ENCODE data around the gene SNED1. TPM values are rescaled to one million over a fixed set of nuclear protein-coding genes. Genes with fewer than 3 reads are reported as not detected.

Gene SNED1
- polyA plus RNA-seq, 2 of the 4 experiments (the other 2 are of a cell fraction): 0.15 to 0.21 TPM

DNA sequence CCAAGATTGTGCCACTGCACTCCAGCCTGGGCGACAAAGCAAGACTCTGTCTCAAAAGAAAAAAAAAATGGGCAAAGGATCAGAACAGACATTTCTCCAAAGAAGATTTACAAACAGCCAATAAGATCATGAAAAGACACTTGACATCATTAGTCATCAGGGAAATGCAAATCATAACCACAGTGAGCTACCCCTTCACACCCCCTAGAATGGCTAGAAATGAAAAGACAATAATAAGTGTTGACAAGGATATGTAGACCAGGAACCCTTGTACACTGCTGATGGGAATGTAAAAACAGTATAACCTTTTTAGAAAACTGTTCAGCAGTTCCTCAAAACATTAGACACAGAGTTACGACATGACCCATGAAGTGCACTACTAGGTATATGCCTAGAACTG lies 122.0 kb downstream of the SNED1 start:
- H3K4me1 ChIP-seq: no peaks in the 10 kb centered on the region
- ChIA-PET CTCF (interaction anchor here (0.7 kb wide), 1 partner anchor 656 kb away, joined by 4 read pairs; the partner anchor contains the start of gene GAL3ST2), POLR2A (no interaction called here)
- H3K9me3 ChIP-seq: no peaks in the 10 kb centered on the region
- no peak overlapping the region for H3K27ac ChIP-seq
- TF ChIP-seq POLR2A (IDR thresholded peaks at IDR 0.05; ENCODE audit: low read length) (no peak), EHMT2 (IDR thresholded peaks at IDR 0.05; ENCODE audit: low read depth) (no peak), NR3C1 (IDR thresholded peaks at IDR 0.05) (no peak), FOSB (CRISPR knock-in tag; IDR thresholded peaks at IDR 0.05) (no peak), RFX5 (IDR thresholded peaks at IDR 0.05) (no peak)
- TF ChIP-seq, protein P1, sequence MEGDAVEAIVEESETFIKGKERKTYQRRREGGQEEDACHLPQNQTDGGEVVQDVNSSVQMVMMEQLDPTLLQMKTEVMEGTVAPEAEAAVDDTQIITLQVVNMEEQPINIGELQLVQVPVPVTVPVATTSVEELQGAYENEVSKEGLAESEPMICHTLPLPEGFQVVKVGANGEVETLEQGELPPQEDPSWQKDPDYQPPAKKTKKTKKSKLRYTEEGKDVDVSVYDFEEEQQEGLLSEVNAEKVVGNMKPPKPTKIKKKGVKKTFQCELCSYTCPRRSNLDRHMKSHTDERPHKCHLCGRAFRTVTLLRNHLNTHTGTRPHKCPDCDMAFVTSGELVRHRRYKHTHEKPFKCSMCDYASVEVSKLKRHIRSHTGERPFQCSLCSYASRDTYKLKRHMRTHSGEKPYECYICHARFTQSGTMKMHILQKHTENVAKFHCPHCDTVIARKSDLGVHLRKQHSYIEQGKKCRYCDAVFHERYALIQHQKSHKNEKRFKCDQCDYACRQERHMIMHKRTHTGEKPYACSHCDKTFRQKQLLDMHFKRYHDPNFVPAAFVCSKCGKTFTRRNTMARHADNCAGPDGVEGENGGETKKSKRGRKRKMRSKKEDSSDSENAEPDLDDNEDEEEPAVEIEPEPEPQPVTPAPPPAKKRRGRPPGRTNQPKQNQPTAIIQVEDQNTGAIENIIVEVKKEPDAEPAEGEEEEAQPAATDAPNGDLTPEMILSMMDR (IDR thresholded peaks at IDR 0.05): no peak
- TF ChIP-seq, protein P2, sequence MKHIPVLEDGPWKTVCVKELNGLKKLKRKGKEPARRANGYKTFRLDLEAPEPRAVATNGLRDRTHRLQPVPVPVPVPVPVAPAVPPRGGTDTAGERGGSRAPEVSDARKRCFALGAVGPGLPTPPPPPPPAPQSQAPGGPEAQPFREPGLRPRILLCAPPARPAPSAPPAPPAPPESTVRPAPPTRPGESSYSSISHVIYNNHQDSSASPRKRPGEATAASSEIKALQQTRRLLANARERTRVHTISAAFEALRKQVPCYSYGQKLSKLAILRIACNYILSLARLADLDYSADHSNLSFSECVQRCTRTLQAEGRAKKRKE (CRISPR knock-in tag; IDR thresholded peaks at IDR 0.05; ENCODE audit: low read depth): no peak
- FAIRE-seq (no peak), DNase-seq (ENCODE audit: low read depth in 1 of 2, low spot score in 1 of 2) (no peak), ATAC-seq (no peak)
- no peak overlapping the region for H3K4me2 ChIP-seq
- 90% methylated on average over 2 of the region's 2 CpGs for WGBS (ENCODE audit: missing lambda C conversion rate)
- H3K4me3 ChIP-seq: no peak overlapping the region

DNA sequence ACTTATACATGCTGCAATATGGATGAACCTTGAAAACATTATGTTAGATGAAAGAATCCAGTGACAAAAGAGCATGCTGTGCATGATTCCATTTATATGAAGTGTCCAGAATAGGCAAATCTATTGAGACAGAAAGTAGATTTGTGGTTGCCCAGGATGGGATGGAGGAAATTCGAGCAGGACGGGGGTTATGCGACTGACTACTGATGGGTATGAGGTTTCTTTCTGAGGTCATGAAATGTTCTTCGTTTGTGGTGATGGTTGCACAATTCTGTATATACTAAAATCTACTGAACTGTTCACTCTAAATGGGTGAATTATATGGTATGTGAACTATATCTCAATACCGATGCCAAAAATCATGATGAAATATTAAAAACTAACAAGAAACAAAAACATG lies 122.6 kb downstream of the SNED1 start:
- H3K27ac ChIP-seq: no peak overlapping the region
- WGBS (ENCODE audit: missing lambda C conversion rate): 79% methylated on average over 5 of the region's 5 CpGs
- H3K4me2 ChIP-seq: no peak overlapping the region
- DNase-seq (ENCODE audit: low read depth in 1 of 2, low spot score in 1 of 2) (no peak), FAIRE-seq (no peak), ATAC-seq (no peak)
- TF ChIP-seq ZNF302 (CRISPR knock-in tag; IDR thresholded peaks at IDR 0.05) (no peak), HEYL (CRISPR knock-in tag; IDR thresholded peaks at IDR 0.05) (no peak), RCOR1 (IDR thresholded peaks at IDR 0.05; ENCODE audit: low read depth, low read length) (no peak), POLR2A (IDR thresholded peaks at IDR 0.05; ENCODE audit: low read length) (no peak), FOSB (CRISPR knock-in tag; IDR thresholded peaks at IDR 0.05) (no peak)
- TF ChIP-seq, protein P3, sequence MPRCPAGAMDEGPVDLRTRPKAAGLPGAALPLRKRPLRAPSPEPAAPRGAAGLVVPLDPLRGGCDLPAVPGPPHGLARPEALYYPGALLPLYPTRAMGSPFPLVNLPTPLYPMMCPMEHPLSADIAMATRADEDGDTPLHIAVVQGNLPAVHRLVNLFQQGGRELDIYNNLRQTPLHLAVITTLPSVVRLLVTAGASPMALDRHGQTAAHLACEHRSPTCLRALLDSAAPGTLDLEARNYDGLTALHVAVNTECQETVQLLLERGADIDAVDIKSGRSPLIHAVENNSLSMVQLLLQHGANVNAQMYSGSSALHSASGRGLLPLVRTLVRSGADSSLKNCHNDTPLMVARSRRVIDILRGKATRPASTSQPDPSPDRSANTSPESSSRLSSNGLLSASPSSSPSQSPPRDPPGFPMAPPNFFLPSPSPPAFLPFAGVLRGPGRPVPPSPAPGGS (IDR thresholded peaks at IDR 0.05): no peak
- no peaks in the 10 kb centered on the region for H3K9me3 ChIP-seq
- POLR2A ChIA-PET: no interaction called here
- CTCF ChIA-PET: interaction anchor here (0.7 kb wide), 1 partner anchor 655 kb away, joined by 4 read pairs; the partner anchor contains the start of gene GAL3ST2
- no peaks in the 10 kb centered on the region for H3K4me1 ChIP-seq
- no peak overlapping the region for H3K4me3 ChIP-seq

DNA sequence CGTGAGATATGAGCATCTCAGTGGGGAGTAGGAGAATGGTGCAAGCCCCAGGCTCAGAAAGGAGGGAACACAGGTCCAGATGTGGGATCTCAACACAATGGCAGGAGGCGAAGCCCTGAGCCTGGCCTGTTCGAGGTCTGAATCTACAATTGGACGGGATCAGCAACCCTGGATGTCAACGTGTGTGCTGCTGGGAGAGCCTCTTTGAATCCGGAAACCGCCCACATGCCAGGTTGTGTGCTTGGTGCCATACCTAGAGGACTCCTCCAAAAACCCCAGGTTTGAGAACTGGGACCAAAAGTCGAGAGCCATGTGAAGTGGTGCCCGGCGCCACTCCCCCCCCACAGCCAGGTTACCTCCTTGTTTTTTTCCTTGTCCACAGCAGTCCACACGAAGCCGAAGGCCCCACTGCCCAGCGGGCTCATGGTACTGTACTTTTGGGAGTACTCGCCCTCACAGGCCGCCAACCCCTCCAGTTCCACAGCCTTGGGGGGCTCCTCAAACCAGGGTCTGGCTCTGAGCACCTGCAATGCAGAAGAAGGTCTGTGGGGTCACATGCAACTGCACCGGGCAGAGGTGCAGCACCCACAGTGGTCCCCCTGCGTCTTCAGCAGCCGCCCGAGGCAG lies 124.1 kb downstream of the SNED1 start:
- Histone ChIP-seq H3K4me3 (no peak overlapping the region), H3K27ac (no peak overlapping the region), H3K4me2 (no peak overlapping the region), H3K9me3 (no peaks in the 10 kb centered on the region), H3K4me1 (no peaks in the 10 kb centered on the region)
- DNase-seq (ENCODE audit: low read depth in 1 of 2, low spot score in 1 of 2) (no peak), ATAC-seq (no peak), FAIRE-seq (no peak)
- POLR2A ChIA-PET: no interaction called here
- CTCF ChIA-PET: no interaction called here
- WGBS (ENCODE audit: missing lambda C conversion rate): 93% methylated on average over 19 of the region's 19 CpGs
- no peak for TF ChIP-seq KDM5A (IDR thresholded peaks at IDR 0.05)
- no peak for TF ChIP-seq SMC3 (IDR thresholded peaks at IDR 0.05)
- TF ChIP-seq, protein P4, sequence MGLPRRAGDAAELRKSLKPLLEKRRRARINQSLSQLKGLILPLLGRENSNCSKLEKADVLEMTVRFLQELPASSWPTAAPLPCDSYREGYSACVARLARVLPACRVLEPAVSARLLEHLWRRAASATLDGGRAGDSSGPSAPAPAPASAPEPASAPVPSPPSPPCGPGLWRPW (IDR thresholded peaks at IDR 0.05): no peak
- TF ChIP-seq CBX2 (IDR thresholded peaks at IDR 0.05; ENCODE audit: borderline replicate concordance, low read depth): no peak
- no peak for TF ChIP-seq ZFP36 (IDR thresholded peaks at IDR 0.05; ENCODE audit: borderline replicate concordance, partially characterized antibody)
- TF ChIP-seq HEYL (CRISPR knock-in tag; IDR thresholded peaks at IDR 0.05): no peak
- no peak for TF ChIP-seq MAFK (IDR thresholded peaks at IDR 0.05; ENCODE audit: partially characterized antibody)
- no peak for TF ChIP-seq EP300 (IDR thresholded peaks at IDR 0.05)
- no peak for TF ChIP-seq HDAC2 (IDR thresholded peaks at IDR 0.05)
- no peak for TF ChIP-seq EHMT2 (IDR thresholded peaks at IDR 0.05; ENCODE audit: low read depth)
- TF ChIP-seq POLR2AphosphoS2 (conservative IDR thresholded peaks at IDR 0.05; ENCODE audit: low read length): no peak
- no peak for TF ChIP-seq RAD21 (conservative IDR thresholded peaks at IDR 0.05 in 1 of 2, IDR thresholded peaks at IDR 0.05 in 1 of 2)
- TF ChIP-seq, protein P5, sequence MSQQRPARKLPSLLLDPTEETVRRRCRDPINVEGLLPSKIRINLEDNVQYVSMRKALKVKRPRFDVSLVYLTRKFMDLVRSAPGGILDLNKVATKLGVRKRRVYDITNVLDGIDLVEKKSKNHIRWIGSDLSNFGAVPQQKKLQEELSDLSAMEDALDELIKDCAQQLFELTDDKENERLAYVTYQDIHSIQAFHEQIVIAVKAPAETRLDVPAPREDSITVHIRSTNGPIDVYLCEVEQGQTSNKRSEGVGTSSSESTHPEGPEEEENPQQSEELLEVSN (IDR thresholded peaks at IDR 0.05; ENCODE audit: borderline replicate concordance, low read depth): no peak
- no peak for TF ChIP-seq JUN (IDR thresholded peaks at IDR 0.05)
- TF ChIP-seq, protein P6, sequence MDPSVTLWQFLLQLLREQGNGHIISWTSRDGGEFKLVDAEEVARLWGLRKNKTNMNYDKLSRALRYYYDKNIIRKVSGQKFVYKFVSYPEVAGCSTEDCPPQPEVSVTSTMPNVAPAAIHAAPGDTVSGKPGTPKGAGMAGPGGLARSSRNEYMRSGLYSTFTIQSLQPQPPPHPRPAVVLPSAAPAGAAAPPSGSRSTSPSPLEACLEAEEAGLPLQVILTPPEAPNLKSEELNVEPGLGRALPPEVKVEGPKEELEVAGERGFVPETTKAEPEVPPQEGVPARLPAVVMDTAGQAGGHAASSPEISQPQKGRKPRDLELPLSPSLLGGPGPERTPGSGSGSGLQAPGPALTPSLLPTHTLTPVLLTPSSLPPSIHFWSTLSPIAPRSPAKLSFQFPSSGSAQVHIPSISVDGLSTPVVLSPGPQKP (IDR thresholded peaks at IDR 0.05; ENCODE audit: low read depth, low read length): no peak
- TF ChIP-seq CEBPB (IDR thresholded peaks at IDR 0.05): no peak
